Stimulated activated CD4-positive, alpha-beta T cell treated with anti-CD3 and anti-CD28 coated beads, TNF-alpha, amount 100 ng/mL, for 4 hours (primary cell): ENCODE measurements around the gene UMODL1.

Experiments used
- DNase-seq, 3 experiments: peaks; one replicate each; pipeline ENCODE4 v3.0.0-alpha.2; 2020; ENCODE audit warnings: low read depth in 3 of 3

Gene UMODL1

DNA sequence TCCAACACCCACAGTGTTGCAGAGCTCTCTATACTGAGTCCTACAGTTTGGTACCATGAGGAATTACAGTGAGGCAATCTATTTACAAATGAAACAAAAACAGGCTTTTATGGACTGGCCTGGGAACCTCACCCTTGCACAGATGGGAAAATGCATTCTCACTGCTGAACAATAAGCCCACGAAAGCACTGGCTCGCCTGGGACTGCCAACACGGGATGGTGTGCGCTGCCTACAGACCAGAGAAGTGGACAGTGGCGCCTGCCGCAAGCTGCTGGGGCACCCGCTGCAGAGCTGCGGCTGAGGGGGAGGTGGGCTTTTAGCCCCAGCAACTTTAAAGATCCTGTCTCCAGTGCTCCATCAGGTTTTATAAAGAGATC lies 119.4 kb downstream of the UMODL1 start:
- no peak for DNase-seq

- no peak for DNase-seq
These were observed 119.9 kb downstream of the UMODL1 start for GRCh38 chr21:42191064-42191463.

GRCh38 chr21:42191696-42192595 lies 120.8 kb downstream of the UMODL1 start:
- DNase-seq, result no peak
